NCI-H2196 treated with DMSO at 0.1 percent for 48 hours (cell line): ENCODE measurements around the gene HMCN1.
"Not testable (repeated sequence)": the region's sequence is repeated elsewhere in the genome, so short reads cannot be mapped to it uniquely, and the experiment has no call there.

Experiments
- DNase-seq: peaks from one replicate; lab custom pipeline; 2025; ENCODE audit not compliant: unreplicated experiment; lab: John Stamatoyannopoulos, UW

HMCN1 gene

DNA sequence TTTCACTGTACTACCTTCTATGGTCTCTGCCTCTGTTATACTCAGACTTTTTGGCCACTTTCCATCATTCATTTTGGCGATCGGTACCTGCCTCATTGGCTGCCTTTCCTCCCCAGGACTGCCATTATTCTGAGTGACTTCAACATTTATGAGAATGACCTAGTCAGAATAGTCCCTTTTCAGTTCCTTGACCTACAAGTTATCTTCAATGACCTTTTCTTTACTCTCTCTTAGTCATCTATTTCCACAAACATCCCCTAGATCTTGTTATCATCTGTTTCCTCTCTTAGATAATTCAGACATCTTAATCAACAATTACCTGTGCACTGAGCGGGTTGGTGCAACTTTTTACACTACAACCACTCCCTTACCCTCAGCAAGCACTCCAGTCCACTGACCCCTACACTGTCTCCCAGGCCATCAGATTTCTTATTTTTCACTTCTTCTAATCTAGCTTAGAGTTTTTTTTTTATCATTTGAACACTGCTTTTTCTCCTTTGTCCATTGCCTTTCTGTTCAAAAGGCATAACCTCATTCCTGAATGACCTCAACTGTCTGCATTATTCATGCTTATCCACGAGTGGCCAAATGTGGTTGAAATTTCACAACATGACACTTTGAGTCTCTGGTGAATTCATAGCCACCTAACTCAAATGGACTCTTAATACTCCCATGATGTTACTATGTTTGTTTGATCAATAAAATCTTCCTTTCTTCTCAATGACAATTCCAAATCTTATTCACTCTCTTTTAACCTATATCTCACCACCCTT is 112.7 kb downstream of the HMCN1 start:
- DNase-seq = no peak

DNA sequence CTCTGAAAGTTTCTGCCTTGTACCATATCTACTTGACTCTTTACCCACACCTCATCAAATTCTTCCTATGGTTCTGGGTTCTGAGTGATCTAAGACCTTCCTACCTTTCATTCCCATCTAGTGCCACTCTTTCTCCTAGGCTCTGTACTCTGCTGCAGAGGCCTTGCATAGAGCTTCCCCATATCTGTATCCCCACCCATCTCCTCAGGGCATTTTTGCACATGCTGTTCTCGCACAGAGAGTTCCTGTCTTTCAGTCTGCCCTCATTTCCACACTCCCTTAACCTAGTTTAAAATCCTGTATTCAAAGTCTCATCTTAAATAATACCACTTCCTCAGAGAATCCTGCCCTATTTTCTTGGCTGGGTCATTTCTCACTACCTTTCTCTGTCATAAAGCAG is 114.8 kb downstream of the HMCN1 start:
- DNase-seq = no peak

DNA sequence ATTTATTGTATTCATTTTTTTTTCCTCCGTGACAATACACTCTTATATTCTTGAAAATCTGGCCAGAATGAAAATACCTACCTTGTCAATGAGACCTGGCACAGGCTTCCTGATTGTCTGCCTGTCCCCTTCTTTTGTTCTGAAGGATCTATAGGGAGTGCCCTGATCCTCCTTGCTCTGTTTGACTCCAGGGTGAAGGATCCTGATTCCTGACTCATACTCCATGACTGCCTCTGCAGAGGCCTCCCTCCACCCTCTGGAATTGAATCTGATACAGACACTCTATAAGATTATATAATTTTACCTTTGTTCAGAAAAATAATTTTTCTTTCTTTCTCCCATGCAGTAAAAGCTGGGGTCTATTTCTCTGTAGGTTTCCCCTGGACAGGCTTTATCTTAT is 116.2 kb downstream of the HMCN1 start:
- DNase-seq = no peak

DNA sequence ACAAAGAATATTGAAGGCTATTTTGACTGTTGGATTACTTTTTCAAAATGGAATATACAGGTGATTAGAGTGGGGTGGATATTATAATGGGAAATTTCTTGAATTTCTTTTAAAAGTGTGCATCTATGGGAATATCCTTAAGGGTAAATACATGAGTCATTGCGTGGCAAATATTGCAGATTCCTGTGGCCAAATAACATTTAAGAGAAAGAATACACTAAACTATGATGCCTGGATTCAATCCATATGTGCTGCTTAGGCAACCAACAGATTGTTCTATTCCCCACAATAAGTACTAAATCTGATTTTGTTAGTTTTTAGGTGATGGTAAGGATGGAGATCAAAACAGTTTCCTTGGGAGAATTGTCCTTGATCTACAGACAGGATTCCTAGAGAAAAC is 119.5 kb downstream of the HMCN1 start:
- DNase-seq = no peak

DNA sequence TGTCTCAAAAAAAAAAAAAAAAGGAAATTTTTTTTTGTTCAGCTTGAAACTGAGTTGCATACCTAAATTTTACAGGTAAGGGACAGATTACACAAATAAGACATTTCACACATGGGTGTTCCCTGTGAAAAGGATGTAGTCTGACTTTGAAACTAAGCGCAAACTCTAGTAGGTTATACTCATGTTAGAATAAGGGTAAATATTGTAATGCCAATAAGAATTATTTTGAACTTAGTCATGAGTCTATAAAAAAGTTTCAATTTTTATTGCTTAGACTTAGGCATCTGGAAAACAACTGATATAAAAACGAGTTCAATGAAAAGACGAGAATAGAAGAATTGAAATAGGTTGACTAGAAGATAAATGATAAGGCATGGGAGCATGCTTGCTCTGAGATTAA is 122.3 kb downstream of the HMCN1 start:
- DNase-seq = no peak

DNA sequence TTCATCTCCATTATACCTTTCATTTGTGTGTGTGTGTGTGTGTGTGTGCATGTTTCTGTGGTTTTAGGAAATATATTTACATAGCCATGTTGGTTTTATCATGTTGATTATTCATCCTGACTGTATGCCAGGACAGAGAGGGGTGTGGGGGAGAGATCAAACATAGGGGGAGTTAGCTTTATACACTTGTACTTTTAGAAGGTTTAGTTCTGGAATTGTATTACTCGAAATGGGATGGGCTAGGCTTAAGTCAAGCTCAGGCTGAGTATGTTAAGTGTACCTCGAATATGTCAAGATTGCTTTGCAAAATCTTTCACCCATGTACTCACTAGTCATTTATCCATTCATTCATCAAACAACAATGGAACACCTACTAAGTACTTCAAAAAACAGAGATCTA is 123.3 kb downstream of the HMCN1 start:
- no peak for DNase-seq

DNA sequence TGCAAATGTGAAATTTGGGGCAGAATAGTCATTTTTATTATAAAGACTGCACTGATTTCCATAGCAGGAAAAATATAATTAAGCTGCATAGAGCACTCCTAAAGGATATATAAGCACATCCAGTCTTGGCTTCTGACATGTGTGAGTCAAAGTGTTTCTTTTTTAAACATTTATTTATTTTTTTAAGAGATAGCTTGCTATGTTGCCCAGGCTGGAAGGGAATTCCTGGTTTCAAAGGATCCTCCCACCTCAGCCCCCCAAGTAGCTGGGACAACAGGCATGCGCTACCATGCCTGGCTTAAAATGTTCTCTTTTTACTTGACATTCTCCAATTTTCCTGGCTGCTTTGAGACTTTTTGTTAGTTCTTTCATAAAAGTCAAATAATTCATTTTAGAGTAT is 126.1 kb downstream of the HMCN1 start:
- no peak for DNase-seq

DNA sequence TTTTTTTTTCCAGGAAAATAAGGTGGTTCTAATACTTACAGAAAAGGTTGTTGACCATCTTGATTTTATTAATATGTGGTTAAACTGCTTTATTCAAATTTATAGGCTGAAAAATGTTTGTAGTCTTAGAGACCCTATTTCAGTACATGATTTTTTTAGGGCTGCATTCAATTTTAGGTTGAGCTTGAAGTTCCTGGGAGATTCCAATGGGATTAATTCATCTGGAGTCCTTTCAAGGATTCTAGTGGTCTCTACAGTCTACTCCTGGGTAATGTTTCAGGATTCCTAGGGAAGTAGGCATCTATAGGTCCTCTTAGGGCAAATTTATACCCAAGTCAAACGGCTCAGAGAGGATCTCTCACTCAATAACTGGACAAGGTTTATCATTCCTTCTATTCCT is 126.7 kb downstream of the HMCN1 start:
- DNase-seq = no peak

DNA sequence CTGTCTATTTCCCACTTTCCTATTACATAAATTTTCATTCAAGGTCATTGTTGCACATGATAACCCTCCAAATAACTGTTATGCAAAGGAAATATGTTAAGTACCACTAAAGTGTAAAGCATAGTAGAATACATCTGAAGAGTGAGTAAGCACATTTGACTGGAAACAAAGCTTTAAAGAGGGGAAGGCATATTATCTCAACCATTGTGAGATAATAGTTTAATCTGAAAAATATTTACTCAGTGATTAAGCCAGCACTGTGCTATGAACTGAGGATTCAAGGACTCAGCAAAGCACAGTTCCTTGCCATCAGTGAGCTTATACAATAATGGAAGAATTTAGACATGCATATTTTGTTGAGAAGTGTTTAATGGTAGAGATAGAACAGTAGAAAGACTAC is 127.4 kb downstream of the HMCN1 start:
- no peak for DNase-seq

DNA sequence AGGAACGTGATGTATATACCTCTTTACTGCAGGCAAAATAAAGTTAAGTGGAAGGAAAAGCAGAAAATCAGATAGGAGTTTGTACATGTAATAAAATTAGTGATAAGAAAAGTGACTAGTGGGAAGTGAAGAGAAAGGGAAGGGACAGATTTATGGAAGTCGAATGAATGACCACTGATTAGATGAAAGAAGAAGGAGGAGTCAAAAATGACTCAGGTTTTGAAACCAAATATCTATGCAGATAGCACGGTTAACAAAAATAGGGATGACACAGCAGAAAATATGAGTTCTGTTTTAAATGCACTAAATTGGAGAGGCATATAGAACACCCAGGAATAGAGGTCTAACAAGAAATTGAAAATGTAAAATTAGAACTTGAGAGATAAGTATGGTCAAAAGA is 128.0 kb downstream of the HMCN1 start:
- DNase-seq = no peak

DNA sequence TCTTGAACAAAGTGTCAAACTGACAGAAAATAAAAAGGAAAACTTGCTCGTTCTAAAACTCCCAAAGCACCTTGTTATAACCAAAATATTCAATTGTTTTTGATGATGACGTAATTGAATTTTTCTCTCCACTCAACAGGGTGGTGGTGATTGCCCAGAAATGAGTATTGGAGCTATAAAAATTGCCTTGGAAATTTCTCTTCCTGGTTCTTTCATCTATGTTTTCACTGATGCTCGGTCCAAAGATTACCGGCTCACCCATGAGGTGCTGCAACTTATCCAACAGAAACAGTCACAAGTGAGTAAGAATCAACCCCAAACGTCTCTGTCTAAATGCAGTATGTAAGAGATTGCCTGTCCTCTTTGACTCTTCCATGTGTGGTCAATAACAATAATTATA is 130.1 kb downstream of the HMCN1 start:
- no peak for DNase-seq

DNA sequence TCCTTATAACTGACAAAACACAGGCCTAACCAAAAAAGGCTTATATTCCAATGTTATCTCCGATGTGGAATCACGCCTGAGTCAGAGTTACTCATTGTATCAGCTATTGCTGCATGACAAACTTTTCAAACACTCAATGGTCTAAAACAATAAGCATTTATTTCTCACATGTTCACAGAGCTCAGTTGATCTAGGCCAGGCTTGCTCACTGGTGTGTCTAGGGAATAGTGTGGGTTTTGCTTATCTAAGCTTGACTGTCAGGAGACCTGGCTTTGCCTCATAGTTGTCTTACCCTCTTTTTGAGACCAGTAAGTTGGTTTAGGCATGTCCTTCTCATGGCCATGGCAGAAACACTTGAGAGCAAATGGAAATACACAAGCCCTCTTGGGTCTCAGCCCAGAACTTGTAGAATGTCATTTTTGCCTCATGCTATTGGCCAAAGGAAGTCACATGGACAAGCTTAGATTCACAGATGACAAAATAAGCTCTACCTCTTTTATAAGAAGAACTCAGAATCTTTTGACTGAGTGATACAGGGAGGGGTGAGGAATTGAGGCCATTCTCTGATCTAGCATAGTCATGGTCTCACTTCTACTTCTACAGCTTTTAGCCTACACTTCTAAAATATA is 130.8 kb downstream of the HMCN1 start:
- no peak for DNase-seq

DNA sequence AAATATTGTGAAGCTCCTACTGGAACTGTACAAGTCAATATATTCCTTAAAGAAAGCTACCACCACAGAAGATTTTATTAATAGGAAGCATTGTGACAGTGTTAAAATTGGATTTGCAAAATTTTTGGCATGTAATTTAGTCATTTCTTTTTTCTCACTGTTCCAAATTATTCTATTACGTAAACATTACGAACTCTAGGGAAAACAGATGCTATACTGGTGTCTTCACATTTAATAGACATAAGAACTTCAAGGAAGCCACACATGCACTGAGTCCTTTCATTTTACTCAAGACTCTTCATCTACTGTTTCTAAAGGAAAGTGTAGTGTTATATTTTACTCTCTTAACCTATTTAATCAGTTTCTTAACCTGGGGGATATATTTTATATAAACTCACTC is 135.4 kb downstream of the HMCN1 start:
- no peak for DNase-seq

DNA sequence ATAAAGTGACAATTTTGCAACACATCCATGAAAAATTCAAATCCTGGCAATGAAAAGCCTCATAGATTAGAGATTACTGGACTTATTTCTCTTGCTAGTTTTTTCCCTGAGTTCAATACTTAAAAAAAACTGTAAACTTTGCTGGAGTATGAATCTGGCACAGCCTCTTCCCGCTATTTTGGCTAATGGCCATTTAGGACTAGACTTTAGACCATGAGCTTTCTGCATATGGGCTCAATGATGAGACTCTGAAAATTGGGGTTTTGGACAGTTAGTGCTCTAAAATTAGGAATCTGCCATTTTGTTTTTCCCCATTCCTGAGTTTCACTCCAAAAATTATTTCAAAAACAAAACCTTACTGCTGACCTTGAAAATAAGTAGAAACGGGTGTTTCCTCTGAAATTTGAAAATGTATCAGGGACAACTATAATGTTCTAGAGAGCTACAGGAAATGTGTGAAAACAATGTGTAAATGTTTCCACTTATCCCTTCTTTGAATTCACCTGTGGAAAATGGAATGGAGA is 137.5 kb downstream of the HMCN1 start:
- DNase-seq = no peak

DNA sequence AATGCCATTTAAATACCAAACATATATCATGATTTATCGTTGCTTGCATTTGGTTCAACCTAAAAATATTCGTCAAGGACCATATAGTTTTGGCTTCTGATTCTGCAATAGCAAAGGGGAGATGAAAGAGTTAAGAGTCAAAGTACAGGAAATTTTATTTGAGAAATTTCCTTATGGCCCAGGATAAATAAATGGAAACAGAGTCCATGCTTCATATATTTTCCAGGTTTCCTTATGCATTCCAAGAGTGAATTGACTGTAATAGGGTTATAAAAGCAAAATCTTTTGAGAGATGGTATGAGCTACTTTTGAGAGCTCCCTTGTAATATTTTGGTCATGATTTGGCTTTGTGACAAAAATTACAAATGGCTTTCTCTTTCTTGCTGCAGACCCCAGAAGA is 140.1 kb downstream of the HMCN1 start:
- DNase-seq = no peak

DNA sequence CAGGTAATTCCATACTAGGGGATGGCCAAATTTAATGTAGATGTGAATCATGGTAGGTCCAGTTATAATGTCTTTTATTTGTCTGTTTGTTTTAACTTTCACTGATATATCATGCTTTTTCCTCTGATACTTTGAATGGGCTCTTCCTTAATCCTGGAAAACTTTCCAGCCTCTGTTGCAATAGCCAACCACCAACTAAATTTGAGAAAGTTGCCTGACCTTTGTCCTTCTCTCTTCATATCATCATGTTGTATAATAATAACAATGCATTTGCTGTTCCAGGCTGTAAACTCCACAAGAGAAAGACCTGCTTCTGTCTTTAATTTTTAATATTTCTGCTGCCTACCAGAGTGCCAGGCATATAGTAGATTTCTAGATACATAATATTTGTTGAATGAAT is 146.1 kb downstream of the HMCN1 start:
- DNase-seq = no peak

DNA sequence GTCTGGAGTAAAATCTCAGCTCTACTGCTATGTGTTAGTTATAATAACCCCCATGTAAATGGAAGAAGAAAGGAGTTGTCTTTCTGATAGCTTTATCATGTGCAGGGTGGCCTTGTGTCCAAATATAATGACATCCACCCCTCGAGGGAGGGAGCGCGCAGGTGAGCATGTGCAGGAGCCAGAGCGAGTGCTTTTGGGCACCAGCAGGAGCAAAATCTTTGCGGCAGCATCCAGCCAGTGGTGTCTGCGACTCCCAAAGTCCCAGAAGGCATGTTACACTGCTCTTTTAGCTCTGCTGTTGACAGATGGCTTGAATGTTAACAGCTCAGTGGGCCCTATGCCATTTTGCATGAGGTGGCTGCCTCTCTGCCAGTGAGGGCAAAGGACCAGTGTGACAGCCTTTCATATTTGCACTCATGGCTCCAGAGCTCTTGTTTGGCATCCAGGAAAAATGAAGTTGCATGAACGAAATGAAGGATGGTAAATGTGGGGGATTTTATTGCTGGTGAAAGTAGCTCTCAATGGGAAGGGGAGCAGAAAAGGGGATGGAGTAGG is 146.7 kb downstream of the HMCN1 start:
- no peak for DNase-seq

DNA sequence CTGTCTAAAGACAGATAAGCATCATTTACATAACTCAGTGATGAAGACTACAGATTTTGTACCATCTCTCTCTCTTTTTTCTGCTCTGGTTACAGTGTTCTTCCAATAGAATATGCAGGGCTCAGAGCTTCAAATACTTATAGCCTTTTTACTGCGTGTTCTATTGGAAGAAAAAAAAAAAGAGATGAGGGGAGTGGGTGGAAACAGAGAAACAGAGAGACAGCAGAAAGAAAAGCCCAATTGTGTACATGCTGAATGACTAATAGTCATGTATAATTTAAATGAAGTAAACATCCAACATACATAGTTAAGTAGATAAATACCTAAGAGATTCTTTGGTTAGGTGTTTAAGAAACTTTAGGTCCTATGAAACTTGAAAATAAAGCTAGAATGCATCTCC is 151.9 kb downstream of the HMCN1 start:
- no peak for DNase-seq

DNA sequence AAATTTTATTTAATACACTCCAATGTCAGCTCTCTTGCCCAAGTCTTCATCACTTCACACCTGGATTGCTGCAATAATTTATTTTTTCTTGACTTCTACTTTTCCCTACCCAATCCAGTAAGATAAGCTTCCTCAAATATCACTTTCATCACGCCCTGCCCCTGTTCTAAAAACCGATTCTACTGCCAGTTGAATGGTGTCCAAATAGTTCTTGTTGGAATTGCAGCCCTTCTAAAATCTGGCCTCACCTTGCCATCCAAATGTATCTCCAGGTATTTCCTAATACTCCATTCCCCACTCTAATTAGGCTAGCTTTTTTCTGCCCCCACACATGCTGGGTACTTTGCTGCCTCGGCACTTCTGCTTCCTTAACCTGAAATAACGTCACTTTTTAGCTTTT is 152.5 kb downstream of the HMCN1 start:
- DNase-seq = no peak

DNA sequence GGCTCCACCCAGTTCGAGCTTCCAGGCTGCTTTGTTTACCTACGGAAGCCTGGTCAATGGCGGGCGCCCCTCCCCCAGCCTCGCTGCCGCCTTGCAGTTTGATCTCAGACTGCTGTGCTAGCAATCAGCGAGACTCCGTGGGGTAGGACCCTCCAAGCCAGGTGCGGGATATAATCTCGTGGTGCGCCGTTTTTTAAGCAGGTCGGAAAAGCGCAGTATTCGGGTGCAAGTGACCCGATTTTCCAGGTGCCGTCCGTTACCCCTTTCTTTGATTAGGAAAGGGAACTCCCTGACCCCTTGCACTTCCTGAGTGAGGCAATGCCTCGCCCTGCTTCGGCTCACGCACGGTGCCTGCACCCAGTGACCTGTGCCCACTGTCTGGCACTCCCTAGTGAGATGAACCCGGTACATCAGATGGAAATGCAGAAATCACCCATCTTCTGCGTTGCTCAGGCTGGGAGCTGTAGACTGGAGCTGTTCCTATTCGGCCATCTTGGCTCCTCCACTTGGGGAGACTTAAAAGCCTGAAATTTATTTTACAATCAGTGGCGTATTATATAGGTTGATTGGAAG is 158.7 kb downstream of the HMCN1 start:
- DNase-seq = not testable (repeated sequence)

DNA sequence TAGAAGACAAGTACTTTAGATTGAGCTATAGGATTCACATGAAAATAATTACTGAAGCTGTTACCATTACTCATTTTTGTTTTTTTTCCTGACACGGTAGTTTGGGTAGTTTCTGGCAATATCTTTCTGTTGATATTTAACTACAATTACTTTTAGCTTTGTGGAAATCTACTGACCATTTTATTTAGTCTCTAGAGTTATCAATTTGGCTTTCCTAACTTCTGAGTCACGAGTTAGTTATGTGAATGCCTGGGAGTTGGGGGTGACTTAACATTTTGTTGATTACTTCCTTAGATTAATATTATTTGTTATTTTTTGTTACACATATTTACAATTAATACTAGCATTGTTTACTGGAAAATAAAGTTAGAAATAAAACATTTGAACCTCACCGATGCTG is 160.6 kb downstream of the HMCN1 start:
- DNase-seq = no peak
